Stimulated activated CD4-positive, alpha-beta T cell treated with anti-CD3 and anti-CD28 coated beads, Interleukin-2, amount 100 ng/mL, for 48 hours (primary cell): ENCODE measurements around the gene DMKN.

ENCODE experiments used
- DNase-seq, 2 donors: peaks; one replicate each; pipeline ENCODE4 v3.0.0-alpha.2; 2020

DMKN gene

GRCh38 chr19:35522745-35523327 is 9.4 kb upstream of the DMKN start:
- DNase-seq, result no peak

DNA sequence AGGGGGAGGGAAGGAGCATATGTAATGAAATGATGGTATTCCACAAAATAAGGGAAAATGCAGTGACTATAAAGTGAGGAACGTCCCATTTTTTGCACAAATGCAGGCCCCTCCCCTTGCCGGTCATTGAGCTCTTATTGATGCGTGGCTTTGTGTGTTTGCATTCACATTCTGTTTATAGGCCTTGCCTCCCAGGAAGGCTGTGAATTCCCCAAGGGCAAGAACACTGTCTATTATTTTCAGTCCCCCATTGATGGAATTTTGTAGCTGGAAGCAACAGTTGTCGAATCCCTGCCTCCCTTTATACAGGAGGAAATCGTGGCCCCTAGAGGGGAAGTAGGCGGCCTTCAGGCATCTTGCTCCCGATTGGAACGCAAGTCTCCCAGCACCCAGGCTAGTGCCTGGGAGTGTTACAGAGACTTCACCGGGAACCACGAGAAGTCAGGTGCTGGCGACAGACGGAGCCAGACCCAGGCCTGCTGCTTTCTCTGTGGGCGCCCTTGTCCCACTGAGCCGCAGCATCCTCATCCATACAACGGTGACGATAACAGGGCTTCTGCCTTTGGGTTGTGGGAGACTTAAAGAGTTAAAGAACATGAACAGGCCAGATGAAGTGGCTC is 7.8 kb upstream of the DMKN start:
- DNase-seq, result no peak

DNA sequence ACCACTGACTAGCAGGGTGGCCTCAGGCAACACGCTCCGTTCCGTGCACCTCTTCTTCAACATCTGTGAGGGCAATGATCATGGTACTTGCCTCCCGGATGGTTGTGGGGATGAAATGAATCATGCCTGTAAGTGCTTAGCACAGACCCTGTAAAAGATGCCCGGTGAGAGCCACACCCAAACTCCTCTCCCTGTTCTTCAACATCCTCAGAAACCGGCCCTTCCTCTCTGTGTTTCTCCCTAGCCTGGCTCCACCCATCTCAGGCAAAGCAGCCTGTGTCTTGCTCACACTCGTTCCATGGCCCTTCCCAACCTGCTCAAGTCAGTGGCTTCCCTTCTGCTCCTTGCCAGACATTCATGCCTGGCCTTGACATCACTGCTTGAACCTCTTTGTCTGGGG is 5.8 kb upstream of the DMKN start:
- DNase-seq, result no peak

DNA sequence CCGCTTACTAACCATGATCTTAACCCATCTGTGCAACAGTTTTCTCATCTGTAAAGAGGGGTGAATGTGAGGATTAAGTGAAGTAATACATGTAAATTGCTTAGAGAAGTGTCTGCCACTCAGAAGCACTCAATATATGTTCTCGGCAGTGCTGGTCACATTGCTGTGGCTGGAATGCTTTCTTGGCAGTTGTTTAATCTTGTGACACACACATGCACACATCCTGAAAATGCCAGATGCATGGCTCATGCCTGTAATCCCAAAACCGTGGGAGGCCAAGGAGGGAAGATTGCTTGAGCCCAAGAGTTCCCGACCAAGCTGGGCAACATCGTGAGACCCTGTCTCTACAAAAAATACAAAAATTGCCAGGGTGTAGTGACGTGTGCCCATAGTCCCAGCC is 4.9 kb upstream of the DMKN start:
- DNase-seq, result no peak

- DNase-seq, result no peak
These were observed 3.9 kb upstream of the DMKN start for GRCh38 chr19:35517342-35517741.

GRCh38 chr19:35516310-35516709 is 2.9 kb upstream of the DMKN start:
- no peak for DNase-seq

DNA sequence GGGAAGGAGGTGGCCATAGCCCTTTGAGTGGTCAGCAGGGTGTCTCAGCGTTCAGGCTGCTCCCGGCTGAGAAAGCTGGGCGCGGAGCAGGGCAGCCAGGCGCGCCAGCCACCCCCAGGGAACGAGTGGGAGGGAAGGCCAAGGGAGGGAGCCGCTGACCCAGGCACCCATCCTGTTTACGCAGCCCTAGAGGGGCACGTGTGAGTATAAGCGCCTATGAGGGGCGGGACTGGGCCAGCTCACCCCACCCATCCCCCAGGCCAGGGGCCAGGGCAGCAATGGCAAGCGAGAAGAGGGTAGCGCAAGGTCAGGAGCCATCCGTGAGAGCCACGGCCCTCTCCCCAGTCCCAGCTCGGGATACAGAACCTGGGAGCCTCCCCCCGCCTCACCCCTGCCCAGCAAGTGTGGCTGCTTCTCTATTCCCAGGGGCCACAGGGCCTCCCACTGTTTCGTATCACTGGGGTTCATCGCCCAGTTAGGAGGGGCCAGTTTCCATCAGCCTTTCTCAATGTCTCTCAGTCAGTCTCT is 897 bp upstream of the DMKN start:
- DNase-seq, result no peak

- no peak for DNase-seq
These were observed 420 bp downstream of the DMKN start for GRCh38 chr19:35512831-35513627.

GRCh38 chr19:35511337-35511736 is 2.1 kb downstream of the DMKN start:
- DNase-seq, result no peak

DNA sequence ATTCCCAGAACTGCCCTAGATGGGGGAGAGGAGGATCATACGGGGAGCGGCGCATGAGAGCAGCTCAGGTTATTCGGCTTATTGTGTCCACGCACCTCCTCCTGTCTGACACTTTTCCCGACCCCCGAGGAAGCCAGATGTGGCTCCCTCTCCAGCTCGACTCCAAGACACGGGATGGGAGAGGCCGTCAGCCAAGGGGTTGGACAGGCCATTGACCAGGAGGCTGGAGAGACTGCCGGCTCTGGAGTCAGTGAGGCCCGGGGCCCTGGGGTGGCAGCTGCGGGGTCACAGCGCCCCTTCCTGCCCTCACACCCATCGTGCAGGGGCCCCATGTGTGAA is 2.9 kb downstream of the DMKN start:
- no peak for DNase-seq

DNA sequence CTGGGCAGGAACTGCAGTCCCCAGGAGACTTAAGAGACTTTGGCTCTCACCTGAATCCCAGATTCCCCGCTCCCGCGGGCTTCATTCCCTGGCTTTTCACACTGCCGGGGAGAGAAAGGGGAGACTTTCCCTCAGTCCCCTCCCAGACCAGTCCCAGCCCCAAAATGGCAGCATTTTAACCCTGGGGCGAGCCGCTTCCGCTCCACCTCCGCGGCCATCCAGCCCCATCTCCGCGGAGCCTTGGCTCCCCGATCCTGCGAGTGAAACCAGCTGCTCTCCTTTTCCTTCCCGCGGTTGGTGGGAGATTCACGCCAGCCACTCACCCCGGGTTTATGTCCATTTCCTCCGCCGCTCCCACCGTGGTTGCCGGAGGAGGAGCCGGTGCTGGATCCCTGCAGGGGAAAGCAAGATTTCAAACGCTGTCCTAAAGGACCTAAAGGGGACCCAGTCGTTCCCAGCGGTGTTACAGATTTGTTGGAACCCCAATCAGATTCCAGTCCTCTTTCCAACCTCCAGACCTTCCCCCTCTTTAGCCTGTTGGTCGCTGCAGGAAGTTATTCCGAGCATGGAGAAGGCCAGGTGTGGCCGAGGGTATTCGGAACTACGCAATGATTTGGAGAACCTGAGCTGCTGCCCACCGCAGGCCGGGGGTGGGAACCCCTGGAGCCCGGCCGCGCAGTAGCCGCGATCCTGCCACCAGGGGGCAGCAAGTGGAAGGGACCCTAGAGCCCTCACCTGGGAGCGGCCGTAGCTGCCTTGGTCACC is 3.4 kb downstream of the DMKN start:
- peak; percentile 81 to 84 for DNase-seq

DNA sequence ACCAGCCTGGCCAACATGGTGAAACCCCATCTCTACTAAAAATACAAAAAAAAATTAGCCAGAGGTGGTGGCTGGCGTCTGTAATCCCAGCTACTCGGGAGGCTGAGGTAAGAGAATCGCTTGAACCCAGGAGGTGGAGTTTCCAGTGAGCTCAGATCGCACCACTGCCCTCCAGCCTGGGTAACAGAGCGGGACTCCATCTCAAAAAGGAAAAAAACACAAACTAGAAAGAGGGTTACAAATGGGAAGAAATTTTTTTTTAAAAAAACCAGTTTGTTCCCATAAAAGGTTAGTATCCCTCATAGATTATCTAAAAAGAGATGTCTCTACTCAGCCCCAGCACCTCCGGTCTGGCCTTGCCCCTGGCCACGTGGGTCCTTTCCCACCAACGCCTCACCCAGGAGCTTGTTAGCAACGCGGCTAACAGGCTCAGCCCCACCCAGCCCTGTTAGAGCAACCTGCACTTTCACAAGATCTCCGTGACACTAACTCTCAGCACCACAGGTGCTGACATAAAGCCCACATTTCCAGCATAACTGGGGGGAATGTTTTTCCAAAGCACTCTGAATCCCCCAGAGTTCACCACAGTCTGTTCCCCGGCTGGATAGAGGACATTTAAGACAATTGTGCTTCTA is 4.3 kb downstream of the DMKN start:
- DNase-seq, result no peak

DNA sequence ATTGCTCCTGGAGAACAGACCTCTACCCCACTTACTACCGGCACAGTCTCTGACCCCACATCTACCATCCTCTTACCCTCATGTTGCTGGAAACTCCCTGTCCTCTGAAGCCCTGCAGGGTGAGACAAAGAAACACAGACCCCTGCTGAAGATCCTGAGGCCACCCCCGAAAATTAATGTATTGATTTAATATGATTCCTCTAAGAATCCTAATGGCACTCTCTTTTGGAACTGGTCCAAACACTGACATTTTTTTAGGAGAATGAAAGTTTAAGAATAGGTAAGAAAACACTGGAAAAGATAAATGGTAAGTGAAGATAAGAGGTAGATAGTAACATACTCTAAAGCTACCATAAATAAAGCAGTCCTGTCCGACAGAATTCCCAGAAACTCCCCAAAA is 5.3 kb downstream of the DMKN start:
- DNase-seq, result no peak

- no peak for DNase-seq
These were observed 5.9 kb downstream of the DMKN start for GRCh38 chr19:35507561-35507960.

GRCh38 chr19:35506011-35506410 is 7.4 kb downstream of the DMKN start:
- DNase-seq, result no peak

- no peak for DNase-seq
These were observed 10.7 kb downstream of the DMKN start for GRCh38 chr19:35502751-35503150.

DNA sequence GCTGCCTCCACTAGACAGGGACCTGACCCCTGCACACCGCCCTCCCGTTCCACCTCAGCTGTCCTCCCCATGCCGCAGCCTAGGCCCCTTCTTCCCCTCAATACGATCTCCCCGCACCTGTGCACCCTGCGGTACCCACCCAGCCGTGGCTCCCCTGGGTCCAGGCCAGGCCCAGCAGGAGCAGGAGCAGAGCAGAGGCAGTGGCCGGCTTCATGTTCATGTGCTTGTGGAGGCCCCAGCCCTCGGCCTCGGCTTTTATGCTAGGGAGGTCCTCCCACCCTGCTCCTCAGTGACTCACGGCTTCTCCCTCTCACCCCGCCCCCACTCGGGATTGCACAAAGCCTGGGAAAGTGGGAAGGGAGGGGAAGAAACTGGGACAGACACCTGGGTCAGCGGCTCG is 11.8 kb downstream of the DMKN start:
- no peak for DNase-seq

DNA sequence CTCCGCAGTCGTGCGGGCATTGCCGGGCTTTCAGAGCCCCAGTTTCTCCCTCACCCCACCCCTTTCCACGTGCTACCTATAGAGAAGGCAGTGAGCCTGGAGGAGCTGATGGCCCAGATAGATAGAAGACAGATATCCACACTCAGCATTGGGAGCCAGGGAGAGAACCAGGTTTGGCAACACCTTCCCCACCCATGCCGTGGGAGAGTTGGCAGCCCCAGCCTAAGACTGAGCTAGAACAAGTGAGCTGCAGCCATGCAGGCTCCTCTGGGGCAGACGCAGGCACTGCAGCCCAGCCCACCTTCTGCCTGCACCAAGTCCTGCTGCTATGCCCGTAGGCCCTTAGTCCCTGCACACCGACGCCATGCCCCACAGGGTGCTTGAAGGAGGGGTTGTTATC is 12.8 kb downstream of the DMKN start:
- DNase-seq, result no peak

DNA sequence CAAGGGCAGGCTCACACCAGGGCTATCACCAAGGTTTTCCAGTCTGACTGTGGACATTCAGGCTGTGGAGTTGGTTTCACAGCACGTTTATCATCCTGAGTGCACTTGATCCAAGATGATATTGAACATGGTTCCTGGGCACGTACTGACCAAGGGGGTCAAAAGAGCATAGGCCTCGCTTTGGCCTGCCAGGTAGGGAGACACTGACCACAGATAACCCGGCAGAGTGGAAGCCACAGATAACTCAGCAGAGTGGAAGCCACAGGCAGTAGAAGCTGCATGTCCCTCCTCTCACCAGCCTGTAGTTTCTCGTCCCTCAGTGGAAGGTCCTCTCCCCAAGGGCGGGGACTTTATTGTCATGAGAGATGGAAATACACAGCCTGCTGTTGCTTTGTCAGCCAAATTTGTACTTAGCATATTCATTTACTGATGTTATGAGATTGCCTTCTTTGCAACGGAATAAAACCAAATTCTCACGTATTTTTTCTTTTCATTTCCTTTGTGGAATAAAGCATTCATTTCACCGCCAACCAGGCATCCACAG is 14.4 kb downstream of the DMKN start:
- no peak for DNase-seq

DNA sequence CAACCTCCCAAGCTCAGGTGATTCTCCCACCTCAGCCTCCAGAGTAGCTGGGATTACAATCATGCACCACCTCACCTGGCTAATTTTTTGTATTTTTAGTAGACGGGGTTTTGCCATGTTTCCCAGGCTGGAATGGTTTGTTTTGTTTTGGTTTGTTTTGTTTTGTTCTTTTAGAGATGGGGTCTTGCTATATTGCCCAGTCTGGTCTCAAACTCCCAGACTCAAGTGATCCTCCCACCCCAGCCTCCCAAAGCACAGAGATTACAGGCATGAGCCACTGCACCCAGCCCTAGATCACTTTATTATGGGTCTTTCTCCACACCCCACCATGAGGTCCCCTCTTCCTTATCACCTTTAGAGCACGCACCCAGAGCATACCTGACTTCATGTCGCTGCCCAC is 15.2 kb downstream of the DMKN start:
- no peak for DNase-seq

- no peak for DNase-seq
These were observed 16.0 kb downstream of the DMKN start for GRCh38 chr19:35497406-35497805.
